ENCODE results near the gene MYO9A.

The MYO9A gene

GRCh38 chr15:72033285-72033684 lies 84.7 kb downstream of the MYO9A start:
- TF ChIP-seq SCRT2 (tag by site-specific recombination; IDR thresholded peaks at IDR 0.05): no peak
- TF ChIP-seq, protein P1, sequence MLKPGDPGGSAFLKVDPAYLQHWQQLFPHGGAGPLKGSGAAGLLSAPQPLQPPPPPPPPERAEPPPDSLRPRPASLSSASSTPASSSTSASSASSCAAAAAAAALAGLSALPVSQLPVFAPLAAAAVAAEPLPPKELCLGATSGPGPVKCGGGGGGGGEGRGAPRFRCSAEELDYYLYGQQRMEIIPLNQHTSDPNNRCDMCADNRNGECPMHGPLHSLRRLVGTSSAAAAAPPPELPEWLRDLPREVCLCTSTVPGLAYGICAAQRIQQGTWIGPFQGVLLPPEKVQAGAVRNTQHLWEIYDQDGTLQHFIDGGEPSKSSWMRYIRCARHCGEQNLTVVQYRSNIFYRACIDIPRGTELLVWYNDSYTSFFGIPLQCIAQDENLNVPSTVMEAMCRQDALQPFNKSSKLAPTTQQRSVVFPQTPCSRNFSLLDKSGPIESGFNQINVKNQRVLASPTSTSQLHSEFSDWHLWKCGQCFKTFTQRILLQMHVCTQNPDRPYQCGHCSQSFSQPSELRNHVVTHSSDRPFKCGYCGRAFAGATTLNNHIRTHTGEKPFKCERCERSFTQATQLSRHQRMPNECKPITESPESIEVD (tag by site-specific recombination; IDR thresholded peaks at IDR 0.05): peak; percentile 32; the same call in 1 of the 2 replicates
- CTCF ChIA-PET: interaction anchor here (0.7 to 1.2 kb wide), 2 partner anchors 106 to 123 kb away, joined by 3 read pairs; no protein-coding TSS in a partner anchor
- Histone ChIP-seq H3K27ac (ENCODE audit: extremely low read depth, low read depth, low read length) (no peak overlapping the region), H3K36me3 (ENCODE audit: control insufficient read depth in 2 of 2, insufficient read depth in 1 of 2, low read length in 2 of 2) (peaks cover 0 to 11% of the 10 kb centered on the region in 2 experiments; a peak in 1 of 3 replicates), H3K9me3 (ENCODE audit: control insufficient read depth, insufficient read depth, low read depth, low read length) (no peaks in the 10 kb centered on the region; the same call in 1 of the 2 replicates), H3K4me3 (ENCODE audit: low read depth, low read length) (no peak overlapping the region), H3K4me1 (ENCODE audit: control insufficient read depth, insufficient read depth, low read length) (peaks cover 7% of the 10 kb centered on the region; the same call in 1 of the 2 replicates)
- POLR2A ChIA-PET: no interaction called here

DNA sequence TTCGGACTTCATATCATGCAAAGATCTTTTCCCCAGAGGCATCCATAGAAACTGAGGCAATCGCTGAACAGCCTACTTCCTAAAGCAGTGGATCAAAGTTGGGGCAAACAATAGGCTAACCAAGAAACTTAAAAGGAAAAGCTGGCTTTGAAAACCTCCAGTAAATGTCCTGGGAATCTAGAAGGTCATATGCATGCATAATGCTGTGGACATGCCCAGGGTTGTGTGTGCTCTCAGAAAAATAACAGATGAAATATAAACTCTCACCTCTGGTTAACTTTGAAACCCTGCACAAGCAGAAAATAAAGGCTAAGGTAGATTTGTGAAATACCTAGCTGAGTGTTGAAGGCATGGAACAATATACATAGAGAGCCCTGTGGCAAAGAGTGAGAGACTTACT lies 96.3 kb downstream of the MYO9A start:
- Histone ChIP-seq H3K36me3 (ENCODE audit: control insufficient read depth in 2 of 2, insufficient read depth in 1 of 2, low read length in 2 of 2) (peaks cover 3 to 4% of the 10 kb centered on the region in 2 experiments; a peak in 2 of 3 replicates), H3K9me3 (ENCODE audit: control insufficient read depth, insufficient read depth, low read depth, low read length) (no peaks in the 10 kb centered on the region), H3K4me1 (ENCODE audit: control insufficient read depth, insufficient read depth, low read length) (no peaks in the 10 kb centered on the region; the same call in 1 of the 2 replicates), H3K27ac (ENCODE audit: extremely low read depth, low read depth, low read length) (no peak overlapping the region), H3K4me3 (ENCODE audit: low read depth, low read length) (no peak overlapping the region)
- TF ChIP-seq SCRT1 (tag by site-specific recombination; IDR thresholded peaks at IDR 0.05; ENCODE audit: borderline replicate concordance): no peak
- TF ChIP-seq ZNF544 (tag by site-specific recombination; IDR thresholded peaks at IDR 0.05): no peak
- no peak for TF ChIP-seq RBAK (tag by site-specific recombination; IDR thresholded peaks at IDR 0.05)
- TF ChIP-seq ZFP37 (tag by site-specific recombination; IDR thresholded peaks at IDR 0.05): no peak
- TF ChIP-seq ZNF121 (tag by site-specific recombination; IDR thresholded peaks at IDR 0.05): no peak
- TF ChIP-seq ZNF580 (tag by site-specific recombination; IDR thresholded peaks at IDR 0.05): no peak
- TF ChIP-seq MEIS1 (CRISPR knock-in tag; IDR thresholded peaks at IDR 0.05; ENCODE audit: borderline replicate concordance): no peak
- no peak for TF ChIP-seq ZBTB11 (tag by site-specific recombination; conservative IDR thresholded peaks at IDR 0.05; ENCODE audit: low read depth)
- ChIA-PET POLR2A (no interaction called here), CTCF (interaction anchor here (0.6 kb wide), 1 partner anchor 417 kb away, joined by 4 read pairs; no protein-coding TSS in a partner anchor)

DNA sequence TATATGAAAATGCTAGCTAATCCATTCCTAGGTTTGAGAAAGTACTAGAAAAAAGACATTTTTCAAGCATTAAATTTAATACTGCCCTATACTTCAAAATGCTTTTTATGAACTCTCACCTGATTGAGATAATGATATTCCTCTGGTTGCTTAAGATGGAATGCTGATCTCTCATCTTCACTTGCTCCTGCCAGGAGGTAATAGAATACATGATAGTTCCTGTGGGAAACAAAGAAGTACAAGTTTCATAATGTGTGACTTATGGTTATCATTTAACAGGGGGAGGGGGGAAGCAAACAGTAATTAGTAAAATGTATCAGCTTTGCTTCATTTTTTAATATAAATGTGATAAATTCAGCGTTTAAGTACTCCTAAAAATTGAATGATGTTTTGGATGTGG lies 97.2 kb downstream of the MYO9A start:
- CTCF ChIA-PET: interaction anchor here (0.6 kb wide), 1 partner anchor 418 kb away, joined by 4 read pairs; no protein-coding TSS in a partner anchor
- Histone ChIP-seq H3K4me3 (ENCODE audit: low read depth, low read length) (no peak overlapping the region), H3K27ac (ENCODE audit: extremely low read depth, low read depth, low read length) (no peak overlapping the region), H3K9me3 (ENCODE audit: control insufficient read depth, insufficient read depth, low read depth, low read length) (no peaks in the 10 kb centered on the region), H3K36me3 (ENCODE audit: control insufficient read depth in 2 of 2, insufficient read depth in 1 of 2, low read length in 2 of 2) (peaks cover 3 to 4% of the 10 kb centered on the region in 2 experiments; a peak in 2 of 3 replicates), H3K4me1 (ENCODE audit: control insufficient read depth, insufficient read depth, low read length) (no peaks in the 10 kb centered on the region)
- POLR2A ChIA-PET: no interaction called here
- TF ChIP-seq IKZF3 (tag by site-specific recombination; IDR thresholded peaks at IDR 0.05): no peak
- TF ChIP-seq BCL11B (tag by site-specific recombination; IDR thresholded peaks at IDR 0.05; ENCODE audit: low read depth): no peak
- no peak for TF ChIP-seq ZNF514 (tag by site-specific recombination; IDR thresholded peaks at IDR 0.05)
- no peak for TF ChIP-seq ZSCAN30 (tag by site-specific recombination; IDR thresholded peaks at IDR 0.05)
- no peak for TF ChIP-seq TRIM28 (IDR thresholded peaks at IDR 0.05; ENCODE audit: borderline replicate concordance, low read length)
- TF ChIP-seq ZNF350 (tag by site-specific recombination; IDR thresholded peaks at IDR 0.05): no peak
- no peak for TF ChIP-seq ZBTB6 (tag by site-specific recombination; IDR thresholded peaks at IDR 0.05)
- no peak for TF ChIP-seq ZSCAN18 (tag by site-specific recombination; IDR thresholded peaks at IDR 0.05)
- TF ChIP-seq MEIS1 (CRISPR knock-in tag; IDR thresholded peaks at IDR 0.05; ENCODE audit: borderline replicate concordance): no peak
- no peak for TF ChIP-seq ZNF521 (tag by site-specific recombination; IDR thresholded peaks at IDR 0.05)
- no peak for TF ChIP-seq ZNF248 (tag by site-specific recombination; IDR thresholded peaks at IDR 0.05)
